Caki2 (cell line): ENCODE results near the gene COL4A2. TPM values are rescaled to one million over a fixed set of nuclear protein-coding genes. Genes with fewer than 3 reads are reported as not detected.

Experiments
- DNase-seq: peaks from one replicate; pipeline ENCODE4 v3.0.0-alpha.2; 2015; ENCODE audit warnings: low read depth
- in situ Hi-C: cut with HindIII; loops from 2 replicates; pipeline ENCODE4 v1.10.0; 2016; ENCODE audit warnings: low sequenced_read_pairs, low pct_unique_long_range_greater_than_20kb, mixed read lengths
- total RNA-seq: library from RNA; depleted of rRNA; stranded (reverse); fragments of >200 nt; shearing (Covaris generic); gene quantifications from 2 replicates; pipeline ENCODE4 v1.2.3, GENCODE V29; 2014; ENCODE audit warnings: low replicate concordance

Gene COL4A2
- total RNA-seq, 1 experiment from 2014 or later = 412 TPM

DNA sequence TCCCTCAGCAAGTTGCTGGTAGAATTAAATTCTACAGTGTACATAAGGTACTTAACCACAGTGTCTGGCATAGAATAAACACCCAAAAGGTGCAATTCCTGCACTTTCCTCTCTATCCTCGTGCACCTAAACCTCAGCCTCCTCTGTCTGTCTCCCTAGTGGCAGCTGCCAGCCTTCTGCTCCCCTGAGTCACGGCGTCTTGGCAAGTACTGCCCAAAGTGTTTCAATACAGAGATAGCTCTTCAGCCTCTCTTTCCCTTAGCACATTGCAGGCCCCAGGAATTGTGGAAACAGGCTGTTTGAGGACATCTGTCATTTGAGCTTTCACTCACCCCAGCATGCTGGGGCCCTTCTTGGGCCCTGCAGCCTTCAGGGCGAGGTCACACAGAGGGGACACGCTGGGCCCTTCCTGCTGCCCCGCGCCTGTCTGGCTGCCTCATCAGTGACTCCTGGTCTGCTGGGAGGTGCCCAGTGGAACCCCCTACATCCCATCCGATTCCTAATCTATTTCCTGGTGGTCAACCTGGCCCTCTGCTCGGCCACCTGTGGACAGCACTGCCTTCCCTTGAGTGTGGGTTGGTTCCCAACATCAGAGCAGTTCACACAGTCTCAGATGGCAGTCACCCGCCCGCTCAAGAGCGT, 19.3 kb downstream of the COL4A2 start:
- no peak for DNase-seq
- in situ Hi-C loops = no loop called here

DNA sequence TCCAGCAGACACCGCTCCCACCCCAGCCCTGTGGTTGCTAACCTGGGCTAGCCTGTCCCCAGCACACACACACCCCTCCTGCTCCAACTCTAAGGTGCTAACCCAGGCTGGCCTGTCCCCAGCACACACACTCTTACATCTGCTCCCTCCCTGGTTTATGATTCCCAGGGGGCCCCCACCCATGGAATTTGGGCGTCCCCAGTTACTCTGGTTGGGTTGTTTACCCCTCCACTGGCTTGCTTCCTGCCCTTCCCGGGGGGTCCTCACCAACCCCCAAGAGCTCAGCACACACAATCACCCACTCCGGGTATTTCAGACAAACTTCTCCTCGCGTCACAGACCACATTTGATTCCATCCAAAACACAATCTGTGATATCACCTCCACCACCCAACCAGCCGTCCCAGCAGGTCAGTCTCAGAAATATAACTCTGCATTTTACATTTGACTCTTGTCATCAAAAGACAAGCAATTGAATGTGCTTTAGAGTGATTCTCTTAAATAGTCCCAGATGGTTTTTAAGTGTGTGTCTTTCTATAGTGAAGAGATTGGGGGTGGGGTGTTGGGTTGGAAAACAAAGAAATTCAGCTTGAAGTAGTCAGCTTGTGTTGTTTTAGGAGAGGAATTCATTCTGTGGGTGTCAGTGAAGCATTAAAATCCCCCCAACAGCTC, 20.1 kb downstream of the COL4A2 start:
- in situ Hi-C loops = no loop called here
- DNase-seq = no peak

DNA sequence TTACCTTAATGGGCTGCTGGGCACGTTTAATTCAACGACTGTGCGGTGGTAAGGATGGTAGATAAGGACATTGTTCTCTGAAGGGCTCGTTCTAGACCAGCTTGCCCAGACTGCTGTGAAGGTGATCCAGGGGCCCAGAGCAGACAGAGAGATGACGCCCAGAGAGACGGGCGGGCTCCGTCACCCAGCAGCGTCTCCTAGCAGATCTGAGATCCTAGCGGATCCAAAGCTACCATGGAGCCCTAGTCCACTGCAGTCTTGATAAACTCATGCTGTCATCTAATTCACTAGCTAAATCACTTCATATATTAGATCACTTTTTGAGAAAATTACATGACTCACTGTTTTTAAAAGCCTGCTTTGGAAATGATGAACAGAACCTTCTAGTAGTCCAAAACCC, 21.5 kb downstream of the COL4A2 start:
- in situ Hi-C loops = no loop called here
- no peak for DNase-seq

DNA sequence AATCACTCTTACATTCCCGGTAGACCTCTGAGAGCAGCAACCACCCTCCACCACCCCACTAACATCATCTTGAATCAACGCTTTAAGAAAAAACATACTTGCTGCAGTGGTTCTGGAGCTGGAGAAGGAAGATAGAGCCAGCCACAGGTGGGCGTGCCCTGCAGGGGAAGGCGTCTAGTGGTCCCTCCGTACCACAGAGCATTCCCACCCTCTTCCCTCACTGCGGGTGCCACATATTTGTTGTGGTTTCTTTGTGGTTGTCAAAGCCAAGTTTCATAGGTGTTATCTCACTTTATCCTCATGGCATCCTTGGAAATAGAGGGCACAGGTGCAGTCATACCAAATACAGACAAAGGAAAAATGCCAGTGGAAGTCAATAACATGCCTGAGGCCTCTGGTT, 22.2 kb downstream of the COL4A2 start:
- in situ Hi-C loops = no loop called here
- no peak for DNase-seq

DNA sequence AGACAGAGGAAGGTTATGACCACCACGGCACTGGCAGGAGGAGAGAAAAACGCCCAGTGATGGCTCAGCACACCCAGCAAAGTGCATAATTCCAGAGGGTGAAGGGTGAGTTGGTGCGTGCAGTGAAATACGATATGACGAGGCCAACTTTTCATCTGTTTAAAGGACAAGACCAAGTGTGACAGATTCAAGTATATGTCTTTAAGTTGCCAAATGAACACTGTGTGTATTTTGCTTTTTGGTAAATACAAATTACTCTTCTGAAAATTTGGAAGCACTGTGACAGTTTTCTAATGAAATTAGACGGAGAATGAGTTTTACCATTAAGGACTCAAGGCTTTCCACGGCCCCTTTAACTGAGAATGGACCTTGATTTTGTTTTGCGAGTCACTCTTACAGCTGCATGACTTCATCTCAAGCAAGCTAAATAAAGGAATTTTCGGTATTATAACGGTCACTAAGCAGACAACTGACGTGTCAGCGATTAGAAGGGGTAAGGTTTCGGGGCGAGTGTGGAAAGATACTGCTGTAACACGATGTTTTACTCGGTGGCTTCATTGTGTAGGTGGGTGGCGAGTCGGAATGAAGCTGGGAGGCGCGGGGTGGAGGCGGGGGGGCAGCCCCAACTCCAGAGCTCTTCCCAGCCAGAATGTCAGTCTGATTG, 22.8 kb downstream of the COL4A2 start:
- in situ Hi-C loops = no loop called here
- no peak for DNase-seq

DNA sequence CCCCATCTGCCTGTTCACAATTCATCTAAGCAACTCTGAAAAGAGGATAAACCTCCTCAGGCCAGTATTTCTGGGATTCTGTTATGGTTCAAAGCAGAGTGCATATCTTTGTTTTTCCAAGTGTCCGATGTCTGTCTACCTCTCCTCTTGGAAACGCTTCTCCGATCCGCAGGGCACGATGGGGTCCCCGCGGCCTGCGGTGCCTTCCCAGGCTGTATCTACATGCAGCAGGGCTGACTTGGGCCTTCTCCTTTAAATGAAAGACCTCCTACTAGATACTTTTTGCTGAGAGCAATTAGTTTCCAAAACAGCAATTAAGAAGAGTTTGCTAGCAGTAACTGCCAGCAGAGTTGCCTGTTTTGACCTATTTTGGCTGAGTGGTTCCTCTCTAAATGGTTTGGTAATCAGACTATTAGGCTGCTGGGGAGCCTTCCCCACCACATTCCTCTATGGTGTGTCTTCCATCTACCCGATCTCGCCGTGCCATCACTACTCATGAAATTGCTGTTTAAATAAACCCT, 23.5 kb downstream of the COL4A2 start:
- no peak for DNase-seq
- in situ Hi-C loops = no loop called here

DNA sequence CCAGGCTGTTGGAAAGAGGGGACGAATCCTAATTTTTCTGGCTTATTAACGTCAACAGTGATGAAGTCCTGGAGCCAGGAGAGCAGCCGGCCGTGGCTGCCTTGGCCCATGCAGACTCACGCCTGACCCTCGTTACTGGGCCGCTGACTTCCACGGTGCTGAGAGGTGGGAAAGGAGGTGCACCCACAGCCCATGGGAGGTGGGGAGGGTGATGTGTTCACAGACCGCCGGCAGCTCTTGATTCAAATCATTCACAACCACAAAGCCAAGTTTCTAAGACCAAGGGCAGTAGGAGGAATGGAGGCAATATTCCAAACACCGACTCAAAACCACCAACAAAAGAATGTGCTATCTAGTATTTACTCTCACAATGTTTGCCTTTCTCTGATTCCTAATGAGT, 24.3 kb downstream of the COL4A2 start:
- no peak for DNase-seq
- in situ Hi-C loops = no loop called here

DNA sequence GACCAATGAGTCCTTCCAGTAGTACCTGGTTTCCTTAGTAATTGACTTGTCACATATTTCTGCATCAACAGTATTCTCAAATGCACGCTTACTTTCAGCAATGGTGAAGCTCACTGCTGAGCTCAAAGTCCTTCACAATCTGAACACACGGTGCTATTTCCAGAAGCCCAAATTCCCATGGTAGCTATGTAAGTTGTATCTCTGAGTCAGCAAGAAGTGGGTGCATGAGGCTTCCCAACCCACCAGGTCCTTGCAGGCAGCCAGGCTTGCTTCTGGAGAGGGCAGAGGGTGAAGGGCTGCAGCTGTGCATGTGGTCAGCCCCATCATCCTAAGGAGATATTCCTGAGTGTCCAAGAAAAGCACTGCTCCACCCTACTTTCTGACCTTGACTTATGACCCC, 25.7 kb downstream of the COL4A2 start:
- in situ Hi-C loops = no loop called here
- no peak for DNase-seq

DNA sequence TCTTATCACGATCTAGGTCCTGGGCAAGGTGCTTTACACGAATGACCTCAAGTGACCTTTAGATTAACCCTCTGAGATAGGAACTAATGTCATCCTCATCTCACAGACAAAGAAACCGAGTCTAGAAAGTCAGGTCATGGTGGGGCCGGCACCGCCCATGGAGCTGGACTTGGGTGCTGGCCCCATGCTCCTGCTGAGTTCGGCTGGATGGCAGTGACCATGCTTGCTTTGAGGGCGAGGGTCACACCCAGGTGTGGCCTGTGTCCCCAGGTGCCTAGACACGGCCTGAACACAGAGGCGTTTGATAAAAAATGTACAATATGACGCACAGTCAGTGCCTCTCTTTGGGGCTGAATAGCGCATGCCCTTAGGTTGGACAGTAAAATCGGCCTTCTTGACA, 26.8 kb downstream of the COL4A2 start:
- no peak for DNase-seq
- in situ Hi-C loops = no loop called here

DNA sequence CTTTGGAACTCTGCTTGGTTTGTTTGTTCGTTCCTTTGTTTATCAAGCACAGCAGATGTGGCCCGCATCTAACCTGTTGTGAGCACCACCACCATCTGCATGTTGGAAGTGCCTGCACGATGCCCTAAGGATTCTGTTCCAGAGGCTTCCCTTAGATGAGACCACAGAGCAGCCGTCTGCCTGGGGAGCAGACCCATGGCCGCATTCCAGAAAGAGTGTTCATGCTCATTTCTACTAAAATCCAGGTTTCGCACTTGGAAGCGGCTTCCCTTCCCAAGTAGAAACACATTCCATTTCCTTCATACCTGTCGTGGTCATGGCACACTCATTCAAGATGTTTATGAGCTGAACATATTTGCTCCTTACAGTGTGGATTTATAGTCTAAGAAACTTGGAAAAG, 27.2 kb downstream of the COL4A2 start:
- in situ Hi-C loops = no loop called here
- DNase-seq = no peak

DNA sequence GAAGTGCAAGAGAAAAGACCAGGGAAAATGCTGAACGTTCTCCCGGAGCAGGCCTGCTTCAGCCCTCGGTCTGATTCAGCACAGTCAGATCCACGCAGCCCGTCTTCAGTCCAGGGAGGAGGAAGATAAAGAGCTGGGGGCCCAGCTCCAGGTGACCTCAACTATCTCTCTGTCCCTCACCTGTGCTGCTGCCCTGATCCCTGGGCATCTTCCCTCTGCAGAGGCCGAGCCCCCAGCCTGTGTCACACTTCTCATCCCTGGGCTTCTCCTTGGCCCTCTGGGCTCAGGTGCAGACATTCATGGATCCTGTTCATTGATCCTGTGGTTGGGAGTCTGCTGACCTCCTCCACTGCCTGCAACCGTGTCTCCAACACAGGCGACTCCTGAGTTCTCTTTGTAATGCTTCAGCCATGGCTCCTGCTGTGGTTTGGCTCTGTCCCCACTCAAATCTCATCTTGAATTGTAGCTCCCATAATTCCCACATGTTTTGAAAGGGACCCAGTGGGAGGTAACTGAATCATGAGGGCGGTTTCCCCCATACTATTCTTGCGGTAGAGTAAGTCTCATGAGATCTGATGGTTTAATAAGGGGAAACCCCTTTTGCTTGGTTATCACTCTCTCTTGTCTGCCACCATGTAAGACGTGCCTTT, 27.9 kb downstream of the COL4A2 start:
- DNase-seq = no peak
- in situ Hi-C loops = no loop called here

DNA sequence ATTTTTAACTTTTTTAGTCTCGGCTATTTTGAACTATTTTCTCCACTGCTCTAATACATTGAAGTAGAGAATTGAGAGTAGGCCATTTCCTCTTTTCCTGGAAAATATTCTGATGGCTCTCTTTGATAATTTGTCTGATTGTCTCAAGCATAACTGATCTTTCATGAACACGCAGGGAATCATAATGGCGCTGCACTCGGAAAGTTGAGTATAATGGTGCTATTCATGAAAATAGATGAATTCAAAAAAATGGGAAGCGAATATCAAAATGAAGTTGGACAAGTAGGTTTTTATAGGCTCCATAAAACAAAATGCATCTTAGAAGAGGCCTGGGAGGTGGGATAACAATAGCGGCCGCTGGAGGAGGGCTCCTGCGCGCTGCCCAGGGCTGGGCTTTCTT, 29.0 kb downstream of the COL4A2 start:
- DNase-seq = no peak
- in situ Hi-C loops = no loop called here

DNA sequence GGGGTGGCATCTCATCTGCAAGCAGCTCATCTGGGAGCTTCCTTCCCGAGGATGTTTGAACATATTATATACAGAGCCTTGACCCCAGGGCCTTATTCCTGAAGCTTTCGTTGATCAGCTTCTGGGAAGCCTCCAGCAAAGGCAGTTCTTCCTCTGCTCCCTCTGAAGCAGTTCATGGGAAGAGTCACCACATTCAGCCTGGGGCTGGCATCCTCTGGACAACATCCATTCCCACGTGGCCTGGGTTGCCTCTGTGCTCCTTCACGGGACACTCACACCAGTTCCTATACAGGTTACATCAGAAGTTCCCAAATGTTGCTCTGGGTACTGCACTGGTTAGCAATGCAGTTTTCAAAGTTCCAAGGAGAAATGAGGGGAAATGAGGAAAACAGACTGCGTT, 29.6 kb downstream of the COL4A2 start:
- DNase-seq = no peak
- in situ Hi-C loops = no loop called here

DNA sequence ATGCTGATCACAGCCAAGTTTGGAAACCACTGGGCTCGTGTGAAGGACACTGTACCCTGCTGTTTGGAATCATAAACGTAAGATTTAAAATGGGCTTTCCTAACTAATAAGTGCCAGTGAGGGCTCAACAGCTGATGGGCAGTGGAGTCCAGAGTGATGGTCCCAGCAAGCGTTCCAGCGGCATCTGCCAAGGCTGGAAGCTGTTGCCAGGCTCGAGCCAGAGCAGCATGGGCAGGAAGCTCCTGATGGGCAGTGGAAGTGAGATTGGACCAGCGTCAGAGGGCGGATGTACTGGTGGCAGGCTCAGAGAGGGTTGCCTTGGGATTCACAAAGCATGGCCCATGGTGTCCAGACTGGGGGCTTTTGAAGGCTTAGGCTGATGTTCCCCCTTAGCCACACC, 30.2 kb downstream of the COL4A2 start:
- in situ Hi-C loops = no loop called here
- DNase-seq = no peak

DNA sequence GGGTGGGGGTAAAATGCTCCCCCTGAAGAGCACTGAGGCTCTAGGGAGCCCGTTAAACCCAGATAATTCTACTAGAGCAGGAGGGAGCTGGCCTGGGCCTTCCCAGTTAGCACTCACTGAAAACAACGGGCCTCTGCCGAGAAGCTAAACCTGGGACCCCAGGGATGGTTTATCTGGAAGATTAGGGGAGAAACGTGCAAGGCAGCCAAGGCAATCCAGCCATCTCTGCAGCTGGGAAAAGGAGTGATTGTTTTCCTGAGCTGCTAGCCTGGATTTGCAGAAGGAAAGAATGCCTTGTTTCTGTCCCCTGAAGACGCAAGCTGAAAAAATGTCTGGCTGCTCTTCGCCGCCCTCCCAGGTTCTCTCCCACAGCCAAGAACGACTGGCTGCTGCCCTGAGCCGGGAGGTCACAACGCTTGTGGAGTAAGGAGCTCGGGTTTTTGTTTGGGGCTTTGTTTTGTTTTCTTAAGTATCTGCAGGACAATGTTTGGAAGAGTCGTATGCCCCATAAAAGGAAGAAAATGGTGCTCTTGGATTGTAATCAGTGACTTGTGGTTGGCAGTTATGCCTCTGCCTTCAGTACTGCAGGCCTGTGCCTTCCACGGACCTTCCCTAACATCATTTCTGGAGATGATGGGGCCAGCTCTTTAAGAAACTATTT, 31.5 kb downstream of the COL4A2 start:
- in situ Hi-C loops = no loop called here
- DNase-seq = no peak

DNA sequence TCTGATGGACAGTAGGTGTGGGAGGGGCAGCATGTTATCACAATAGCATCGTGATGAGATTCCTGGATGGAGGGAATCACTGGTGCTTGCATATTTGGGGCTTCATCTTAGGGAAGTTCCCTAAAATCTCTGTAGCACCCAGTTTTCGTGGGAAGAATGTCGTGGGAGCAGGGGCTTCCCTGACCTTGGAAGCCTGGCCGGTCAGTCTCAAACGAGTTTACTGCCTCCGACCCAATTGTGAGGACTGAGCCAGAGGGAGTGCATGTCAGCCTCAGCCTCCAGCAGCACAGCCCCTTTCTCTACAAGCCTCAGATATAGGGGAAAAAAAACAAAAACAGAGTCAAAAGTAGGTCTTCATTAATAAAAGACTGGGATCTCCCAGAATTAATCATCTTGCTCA, 32.2 kb downstream of the COL4A2 start:
- in situ Hi-C loops = no loop called here
- DNase-seq = no peak

DNA sequence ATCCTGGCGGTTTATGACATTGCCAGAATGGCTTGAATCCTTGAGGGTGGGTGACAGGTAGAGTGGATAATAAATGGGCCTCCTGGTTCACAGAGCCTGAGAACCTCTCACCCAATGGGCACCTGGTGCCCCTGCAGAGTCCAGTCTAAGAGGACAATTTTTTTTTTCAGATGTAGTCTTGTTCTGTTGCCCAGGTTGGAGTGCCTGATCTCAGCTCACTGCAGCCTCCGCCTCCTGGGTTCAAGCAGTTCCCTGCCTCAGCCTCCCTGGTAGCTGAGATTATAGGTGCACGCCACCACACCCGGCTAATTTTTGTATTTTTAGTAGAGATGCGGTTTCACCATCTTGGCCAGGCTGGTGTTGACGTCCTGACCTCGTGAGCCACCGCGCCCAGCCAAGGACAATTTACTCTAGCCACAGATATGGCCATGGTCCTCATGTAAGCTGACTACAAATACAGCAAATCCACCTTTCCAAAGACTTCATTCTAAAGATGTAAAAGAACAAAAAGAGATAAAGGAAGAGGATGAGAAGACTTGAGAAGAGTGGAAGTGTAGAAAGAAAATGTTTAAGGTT, 33.0 kb downstream of the COL4A2 start:
- no peak for DNase-seq
- in situ Hi-C loops = no loop called here

DNA sequence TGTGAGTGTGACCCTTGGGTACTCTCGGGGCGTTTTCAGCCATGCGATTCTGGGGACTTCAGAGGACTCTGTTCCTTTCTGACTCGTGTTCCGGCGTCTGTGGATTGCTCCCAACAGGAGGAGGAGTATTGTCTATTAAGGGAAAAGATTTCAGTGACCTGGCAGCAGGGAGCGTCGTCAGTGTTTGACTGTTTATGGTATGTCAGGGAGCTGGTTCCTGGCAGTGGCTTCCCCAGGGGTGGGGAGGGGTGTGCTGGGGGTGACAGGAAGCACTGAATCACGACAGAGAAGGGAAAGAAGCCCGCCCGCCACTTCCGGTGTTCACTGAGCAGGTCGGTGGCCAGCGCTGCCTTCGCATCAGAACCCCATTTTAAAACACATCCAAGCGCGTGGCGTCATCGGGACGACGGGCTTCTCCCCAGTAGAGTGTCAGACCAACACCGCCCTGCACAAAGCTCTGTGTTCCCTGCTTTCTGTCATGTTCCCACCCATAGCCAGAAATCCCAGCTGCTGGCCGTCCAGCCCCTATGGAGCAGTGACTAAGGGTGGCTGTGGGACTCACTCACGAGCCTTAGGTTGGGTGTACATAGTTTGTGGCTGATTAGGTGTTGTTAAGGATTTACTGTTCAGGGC, 33.8 kb downstream of the COL4A2 start:
- no peak for DNase-seq
- in situ Hi-C loops = no loop called here
